NCI-H2196 treated with DMSO at 0.1 percent for 48 hours (cell line): ENCODE results near the gene ERMP1.
"Not testable (repeated sequence)": the region's sequence is repeated elsewhere in the genome, so short reads cannot be mapped to it uniquely, and the experiment has no call there.

ENCODE experiments used
- DNase-seq: peaks from one replicate; lab custom pipeline; 2025; ENCODE audit not compliant: unreplicated experiment; lab: John Stamatoyannopoulos, UW

The ERMP1 gene

GRCh38 chr9:5832538-5833529 is at the start of gene ERMP1:
Gene ERMP1 (minus strand): TSS chr9:5833117. CDS start chr9:5833027, 90 bp downstream.
- DNase-seq = peak; percentile 92

GRCh38 chr9:5882244-5883012 is 49.5 kb upstream of the ERMP1 start:
- not testable (repeated sequence) for DNase-seq

- DNase-seq = no peak
Measured at GRCh38 chr9:5879419-5880181, 46.7 kb upstream of the ERMP1 start.

GRCh38 chr9:5876711-5877110 is 43.8 kb upstream of the ERMP1 start:
- DNase-seq = no peak

GRCh38 chr9:5876026-5876425 is 43.1 kb upstream of the ERMP1 start:
- no peak for DNase-seq

GRCh38 chr9:5874048-5874447 is 41.1 kb upstream of the ERMP1 start:
- no peak for DNase-seq

GRCh38 chr9:5873439-5873838 is 40.5 kb upstream of the ERMP1 start:
- DNase-seq = no peak

GRCh38 chr9:5872511-5872910 is 39.6 kb upstream of the ERMP1 start:
- no peak for DNase-seq

- no peak for DNase-seq
Measured at GRCh38 chr9:5871785-5872184, 38.9 kb upstream of the ERMP1 start.

GRCh38 chr9:5870691-5871090 is 37.8 kb upstream of the ERMP1 start:
- DNase-seq = peak; percentile 36

- no peak for DNase-seq
Measured at GRCh38 chr9:5870020-5870339, 37.1 kb upstream of the ERMP1 start.

GRCh38 chr9:5869315-5870019 is 36.5 kb upstream of the ERMP1 start:
- DNase-seq = no peak

GRCh38 chr9:5868235-5868634 is 35.3 kb upstream of the ERMP1 start:
- no peak for DNase-seq

- no peak for DNase-seq
Measured at GRCh38 chr9:5866685-5867084, 33.8 kb upstream of the ERMP1 start.

- no peak for DNase-seq
Measured at GRCh38 chr9:5866272-5866671, 33.4 kb upstream of the ERMP1 start.

GRCh38 chr9:5864446-5864845 is 31.5 kb upstream of the ERMP1 start:
- no peak for DNase-seq

- no peak for DNase-seq
Measured at GRCh38 chr9:5863092-5863746, 30.3 kb upstream of the ERMP1 start.

- no peak for DNase-seq
Measured at GRCh38 chr9:5858833-5859232, 25.9 kb upstream of the ERMP1 start.

- no peak for DNase-seq
Measured at GRCh38 chr9:5857928-5858327, 25.0 kb upstream of the ERMP1 start.
